ENCODE data around the gene PPARGC1A. TPM values are rescaled to one million over a fixed set of nuclear protein-coding genes. Genes with fewer than 3 reads are reported as not detected.

Gene PPARGC1A
- total and polyA plus RNA-seq, 4 donors = 7.7 to 34.6 (median 16.3) TPM

DNA sequence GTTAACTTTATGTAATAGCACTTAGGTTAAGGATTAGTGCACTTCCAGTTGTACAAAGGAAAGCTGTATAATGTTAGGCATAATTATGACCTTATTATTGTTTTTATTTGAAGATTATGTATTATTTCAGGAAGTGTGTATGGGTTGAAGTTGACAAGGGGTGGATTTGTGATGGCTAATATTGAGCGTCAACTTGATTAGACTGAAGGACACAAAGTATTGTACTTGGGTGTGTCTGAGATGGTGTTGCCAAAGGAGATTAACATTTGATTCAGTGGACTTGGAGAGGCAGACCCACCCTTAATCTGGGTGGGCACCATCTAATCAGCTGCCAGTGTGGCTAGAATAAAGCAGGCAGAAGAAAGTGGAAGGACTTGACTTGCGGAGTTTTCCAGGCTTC, 127.3 kb downstream of the PPARGC1A start:
- TF ChIP-seq, protein P1, sequence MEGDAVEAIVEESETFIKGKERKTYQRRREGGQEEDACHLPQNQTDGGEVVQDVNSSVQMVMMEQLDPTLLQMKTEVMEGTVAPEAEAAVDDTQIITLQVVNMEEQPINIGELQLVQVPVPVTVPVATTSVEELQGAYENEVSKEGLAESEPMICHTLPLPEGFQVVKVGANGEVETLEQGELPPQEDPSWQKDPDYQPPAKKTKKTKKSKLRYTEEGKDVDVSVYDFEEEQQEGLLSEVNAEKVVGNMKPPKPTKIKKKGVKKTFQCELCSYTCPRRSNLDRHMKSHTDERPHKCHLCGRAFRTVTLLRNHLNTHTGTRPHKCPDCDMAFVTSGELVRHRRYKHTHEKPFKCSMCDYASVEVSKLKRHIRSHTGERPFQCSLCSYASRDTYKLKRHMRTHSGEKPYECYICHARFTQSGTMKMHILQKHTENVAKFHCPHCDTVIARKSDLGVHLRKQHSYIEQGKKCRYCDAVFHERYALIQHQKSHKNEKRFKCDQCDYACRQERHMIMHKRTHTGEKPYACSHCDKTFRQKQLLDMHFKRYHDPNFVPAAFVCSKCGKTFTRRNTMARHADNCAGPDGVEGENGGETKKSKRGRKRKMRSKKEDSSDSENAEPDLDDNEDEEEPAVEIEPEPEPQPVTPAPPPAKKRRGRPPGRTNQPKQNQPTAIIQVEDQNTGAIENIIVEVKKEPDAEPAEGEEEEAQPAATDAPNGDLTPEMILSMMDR (IDR thresholded peaks at IDR 0.05; ENCODE audit: low read depth, low read length, missing input control) = no peak
- no peak for TF ChIP-seq EGR1 (IDR thresholded peaks at IDR 0.05; ENCODE audit: low read depth in 2 of 2)
- no peak for TF ChIP-seq HNF4A (conservative IDR thresholded peaks at IDR 0.05)
- no peak for TF ChIP-seq RAD21 (IDR thresholded peaks at IDR 0.05)
- TF ChIP-seq, protein P2, sequence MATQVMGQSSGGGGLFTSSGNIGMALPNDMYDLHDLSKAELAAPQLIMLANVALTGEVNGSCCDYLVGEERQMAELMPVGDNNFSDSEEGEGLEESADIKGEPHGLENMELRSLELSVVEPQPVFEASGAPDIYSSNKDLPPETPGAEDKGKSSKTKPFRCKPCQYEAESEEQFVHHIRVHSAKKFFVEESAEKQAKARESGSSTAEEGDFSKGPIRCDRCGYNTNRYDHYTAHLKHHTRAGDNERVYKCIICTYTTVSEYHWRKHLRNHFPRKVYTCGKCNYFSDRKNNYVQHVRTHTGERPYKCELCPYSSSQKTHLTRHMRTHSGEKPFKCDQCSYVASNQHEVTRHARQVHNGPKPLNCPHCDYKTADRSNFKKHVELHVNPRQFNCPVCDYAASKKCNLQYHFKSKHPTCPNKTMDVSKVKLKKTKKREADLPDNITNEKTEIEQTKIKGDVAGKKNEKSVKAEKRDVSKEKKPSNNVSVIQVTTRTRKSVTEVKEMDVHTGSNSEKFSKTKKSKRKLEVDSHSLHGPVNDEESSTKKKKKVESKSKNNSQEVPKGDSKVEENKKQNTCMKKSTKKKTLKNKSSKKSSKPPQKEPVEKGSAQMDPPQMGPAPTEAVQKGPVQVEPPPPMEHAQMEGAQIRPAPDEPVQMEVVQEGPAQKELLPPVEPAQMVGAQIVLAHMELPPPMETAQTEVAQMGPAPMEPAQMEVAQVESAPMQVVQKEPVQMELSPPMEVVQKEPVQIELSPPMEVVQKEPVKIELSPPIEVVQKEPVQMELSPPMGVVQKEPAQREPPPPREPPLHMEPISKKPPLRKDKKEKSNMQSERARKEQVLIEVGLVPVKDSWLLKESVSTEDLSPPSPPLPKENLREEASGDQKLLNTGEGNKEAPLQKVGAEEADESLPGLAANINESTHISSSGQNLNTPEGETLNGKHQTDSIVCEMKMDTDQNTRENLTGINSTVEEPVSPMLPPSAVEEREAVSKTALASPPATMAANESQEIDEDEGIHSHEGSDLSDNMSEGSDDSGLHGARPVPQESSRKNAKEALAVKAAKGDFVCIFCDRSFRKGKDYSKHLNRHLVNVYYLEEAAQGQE (IDR thresholded peaks at IDR 0.05) = no peak
- no peak for TF ChIP-seq YY1 (IDR thresholded peaks at IDR 0.05)
- TF ChIP-seq GABPA (IDR thresholded peaks at IDR 0.05 in 1 of 2, conservative IDR thresholded peaks at IDR 0.05 in 1 of 2) = no peak
- Histone ChIP-seq H3K4me1 (ENCODE audit: control insufficient read depth in 4 of 4, insufficient read depth in 4 of 4, low read length in 3 of 4) (peaks cover 0 to 5% (median 3%) of the 10 kb centered on the region in 4 donors), H3K27me3 (ENCODE audit: control insufficient read depth in 4 of 4, insufficient read depth in 4 of 4, low read length in 3 of 4) (no peaks in the 10 kb centered on the region), H3K27ac (ENCODE audit: low read depth in 1 of 2, low read length in 2 of 2) (no peak overlapping the region), H3K9me3 (ENCODE audit: control insufficient read depth in 4 of 4, low read length in 3 of 4) (no peaks in the 10 kb centered on the region), H3K4me3 (ENCODE audit: low read depth in 1 of 3, low read length in 3 of 3) (no peak overlapping the region), H3K36me3 (ENCODE audit: control insufficient read depth in 4 of 4, insufficient read depth in 3 of 4, low read depth in 1 of 4, low read length in 3 of 4) (no peaks in the 10 kb centered on the region), H3K9ac (ENCODE audit: low read depth in 1 of 2, low read length in 2 of 2) (no peak overlapping the region)
- WGBS = 76% methylated on average over 2 of the region's 2 CpGs
- DNase-seq (ENCODE audit: low spot score) = no peak

DNA sequence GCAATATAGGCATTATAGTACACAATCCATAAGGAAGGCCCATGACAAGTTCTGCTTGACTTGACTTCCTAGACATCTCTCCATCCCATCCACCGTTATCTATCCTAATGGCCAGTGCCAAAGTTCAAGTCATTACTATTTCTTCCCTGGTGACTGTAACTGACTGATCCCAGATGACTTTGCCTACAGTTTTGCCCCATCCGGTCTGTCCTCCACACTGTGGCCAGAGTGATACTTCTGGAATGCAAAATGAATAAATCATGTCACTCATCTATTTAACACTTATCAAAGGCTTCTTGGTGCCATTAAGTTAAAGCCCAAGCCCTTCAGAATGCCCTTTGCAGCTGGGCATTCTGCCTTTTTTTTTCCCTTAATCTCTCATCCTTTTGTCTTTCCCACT, 130.8 kb downstream of the PPARGC1A start:
- TF ChIP-seq RXRA (IDR thresholded peaks at IDR 0.05) = no peak
- TF ChIP-seq, protein P3, sequence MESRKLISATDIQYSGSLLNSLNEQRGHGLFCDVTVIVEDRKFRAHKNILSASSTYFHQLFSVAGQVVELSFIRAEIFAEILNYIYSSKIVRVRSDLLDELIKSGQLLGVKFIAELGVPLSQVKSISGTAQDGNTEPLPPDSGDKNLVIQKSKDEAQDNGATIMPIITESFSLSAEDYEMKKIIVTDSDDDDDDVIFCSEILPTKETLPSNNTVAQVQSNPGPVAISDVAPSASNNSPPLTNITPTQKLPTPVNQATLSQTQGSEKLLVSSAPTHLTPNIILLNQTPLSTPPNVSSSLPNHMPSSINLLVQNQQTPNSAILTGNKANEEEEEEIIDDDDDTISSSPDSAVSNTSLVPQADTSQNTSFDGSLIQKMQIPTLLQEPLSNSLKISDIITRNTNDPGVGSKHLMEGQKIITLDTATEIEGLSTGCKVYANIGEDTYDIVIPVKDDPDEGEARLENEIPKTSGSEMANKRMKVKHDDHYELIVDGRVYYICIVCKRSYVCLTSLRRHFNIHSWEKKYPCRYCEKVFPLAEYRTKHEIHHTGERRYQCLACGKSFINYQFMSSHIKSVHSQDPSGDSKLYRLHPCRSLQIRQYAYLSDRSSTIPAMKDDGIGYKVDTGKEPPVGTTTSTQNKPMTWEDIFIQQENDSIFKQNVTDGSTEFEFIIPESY (IDR thresholded peaks at IDR 0.05) = no peak
- no peak for TF ChIP-seq SP1 (IDR thresholded peaks at IDR 0.05)
- TF ChIP-seq EGR1 (IDR thresholded peaks at IDR 0.05; ENCODE audit: low read depth in 2 of 2) = no peak
- TF ChIP-seq FOXA2 (IDR thresholded peaks at IDR 0.05) = no peak
- TF ChIP-seq, protein P2 (IDR thresholded peaks at IDR 0.05) = no peak
- no peak for TF ChIP-seq HNF4A (conservative IDR thresholded peaks at IDR 0.05)
- TF ChIP-seq, protein P1 (IDR thresholded peaks at IDR 0.05; ENCODE audit: low read depth, low read length, missing input control) = no peak
- TF ChIP-seq RAD21 (IDR thresholded peaks at IDR 0.05) = no peak
- TF ChIP-seq, protein P4, sequence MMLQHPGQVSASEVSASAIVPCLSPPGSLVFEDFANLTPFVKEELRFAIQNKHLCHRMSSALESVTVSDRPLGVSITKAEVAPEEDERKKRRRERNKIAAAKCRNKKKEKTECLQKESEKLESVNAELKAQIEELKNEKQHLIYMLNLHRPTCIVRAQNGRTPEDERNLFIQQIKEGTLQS (IDR thresholded peaks at IDR 0.05) = no peak
- no peak for TF ChIP-seq NR2F2 (IDR thresholded peaks at IDR 0.05)
- TF ChIP-seq YY1 (IDR thresholded peaks at IDR 0.05) = no peak
- no peak for TF ChIP-seq JUND (IDR thresholded peaks at IDR 0.05)
- no peak for TF ChIP-seq FOXA1 (IDR thresholded peaks at IDR 0.05)
- TF ChIP-seq TAF1 (conservative IDR thresholded peaks at IDR 0.05) = no peak
- TF ChIP-seq, protein P5, sequence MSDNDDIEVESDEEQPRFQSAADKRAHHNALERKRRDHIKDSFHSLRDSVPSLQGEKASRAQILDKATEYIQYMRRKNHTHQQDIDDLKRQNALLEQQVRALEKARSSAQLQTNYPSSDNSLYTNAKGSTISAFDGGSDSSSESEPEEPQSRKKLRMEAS (IDR thresholded peaks at IDR 0.05) = no peak
- no peak for TF ChIP-seq GABPA (IDR thresholded peaks at IDR 0.05 in 1 of 2, conservative IDR thresholded peaks at IDR 0.05 in 1 of 2)
- Histone ChIP-seq H3K9me3 (ENCODE audit: control insufficient read depth in 4 of 4, low read length in 3 of 4) (no peaks in the 10 kb centered on the region), H3K4me1 (ENCODE audit: control insufficient read depth in 4 of 4, insufficient read depth in 4 of 4, low read length in 3 of 4) (peaks cover 0 to 5% (median 3%) of the 10 kb centered on the region in 4 donors), H3K36me3 (ENCODE audit: control insufficient read depth in 4 of 4, insufficient read depth in 3 of 4, low read depth in 1 of 4, low read length in 3 of 4) (no peaks in the 10 kb centered on the region), H3K27ac (ENCODE audit: low read depth in 1 of 2, low read length in 2 of 2) (no peak overlapping the region), H3K4me3 (ENCODE audit: low read depth in 1 of 3, low read length in 3 of 3) (no peak overlapping the region), H3K9ac (ENCODE audit: low read depth in 1 of 2, low read length in 2 of 2) (no peak overlapping the region), H3K27me3 (ENCODE audit: control insufficient read depth in 4 of 4, insufficient read depth in 4 of 4, low read length in 3 of 4) (no peaks in the 10 kb centered on the region)
- 59% methylated on average over 2 of the region's 2 CpGs for WGBS
- DNase-seq (ENCODE audit: low spot score) = no peak

All from liver (tissue), 9 donors.